CD14-positive monocyte (primary cell): ENCODE measurements around the gene CAMKK1. TPM values are rescaled to one million over a fixed set of nuclear protein-coding genes. Genes with fewer than 3 reads are reported as not detected.

Source experiments
- DNase-seq, 3 donors: peaks; one replicate each; pipeline ENCODE4 v3.0.0-alpha.2; 2011 to 2022
- H2AFZ ChIP-seq: 2 replicates; pipeline ENCODE4 v1.6.0; 2012; ENCODE audit warnings: mild to moderate bottlenecking, low read depth, low read length, inconsistent platforms; ENCODE audit not compliant: insufficient read depth, poor library complexity, severe bottlenecking
- H3K27ac ChIP-seq, 2 donors: 1 replicate in 1 of 2; 2 replicates in 1 of 2; pipeline ENCODE4 v1.5.1; 2012 to 2013; ENCODE audit warnings: low read length in 2 of 2, control low read depth in 1 of 2, inconsistent platforms in 1 of 2, low read depth in 1 of 2, mild to moderate bottlenecking in 1 of 2
- H3K27me3 ChIP-seq, 2 donors: one replicate each; pipeline versions ENCODE4 v1.6.0 to v1.6.1; 2011 to 2013; ENCODE audit warnings: low read length in 2 of 2; ENCODE audit not compliant: control insufficient read depth in 2 of 2, insufficient read depth in 2 of 2
- H3K36me3 ChIP-seq, 2 donors: replicated peaks in 1 of 2; 1 replicate in 1 of 2; 2 replicates in 1 of 2; pipeline versions ENCODE4 v1.5.1 to v1.6.1; 2012 to 2013; ENCODE audit warnings: low read length in 2 of 2, control low read depth in 1 of 2, inconsistent platforms in 1 of 2, mild to moderate bottlenecking in 1 of 2; ENCODE audit not compliant: insufficient read depth in 2 of 2, control insufficient read depth in 1 of 2
- H3K4me1 ChIP-seq, 2 donors: 1 replicate in 1 of 2; 2 replicates in 1 of 2; pipeline versions ENCODE4 v1.5.1 to v1.6.1; 2012 to 2013; ENCODE audit warnings: low read length in 2 of 2, control low read depth in 1 of 2, inconsistent platforms in 1 of 2, mild to moderate bottlenecking in 1 of 2, moderate library complexity in 1 of 2; ENCODE audit not compliant: insufficient read depth in 2 of 2, control insufficient read depth in 1 of 2
- H3K4me2 ChIP-seq: replicated peaks from 2 replicates; pipeline ENCODE3; 2012; ENCODE audit warnings: low read length, moderate library complexity, mild to moderate bottlenecking; ENCODE audit not compliant: poor library complexity, severe bottlenecking; ENCODE audit errors: extremely low read depth
- H3K4me3 ChIP-seq, 3 experiments: fragments of 200-600 bp in 1 of 3; sonication (generic) in 1 of 3; replicated peaks in 1 of 3; 1 replicate in 2 of 3; 2 replicates in 1 of 3; pipeline ENCODE4 v1.5.1; 2011 to 2013; ENCODE audit warnings: low read length in 3 of 3, mild to moderate bottlenecking in 3 of 3, control low read depth in 2 of 3, low read depth in 2 of 3, inconsistent platforms in 1 of 3, moderate library complexity in 1 of 3
- H3K79me2 ChIP-seq: 2 replicates; pipeline ENCODE4 v1.6.0; 2012; ENCODE audit warnings: mild to moderate bottlenecking, control low read depth, inconsistent platforms, low read length, moderate library complexity; ENCODE audit not compliant: insufficient read depth
- H3K9ac ChIP-seq: 2 replicates; pipeline ENCODE4 v1.6.0; 2017; ENCODE audit warnings: low read length, mild to moderate bottlenecking; ENCODE audit not compliant: insufficient read depth, poor library complexity, severe bottlenecking
- H3K9me3 ChIP-seq, 2 donors: replicated peaks in 1 of 2; 1 replicate in 1 of 2; 2 replicates in 1 of 2; pipeline versions ENCODE4 v1.5.1 to v1.6.1; 2012 to 2013; ENCODE audit warnings: low read length in 2 of 2, control low read depth in 1 of 2; ENCODE audit not compliant: control insufficient read depth in 1 of 2, insufficient read depth in 1 of 2
- H4K20me1 ChIP-seq: 2 replicates; pipeline ENCODE4 v1.6.0; 2012; ENCODE audit warnings: mild to moderate bottlenecking, low read length, control low read depth, moderate library complexity; ENCODE audit not compliant: insufficient read depth
- H3K27ac Mint-ChIP-seq, 7 donors: one replicate each; pipeline ENCODE4 v1.8.0; 2020; ENCODE audit warnings: mild to moderate bottlenecking in 7 of 7, mixed read lengths in 7 of 7, moderate library complexity in 6 of 7, inconsistent platforms in 2 of 7
- H3K27me3 Mint-ChIP-seq, 3 donors: one replicate each; pipeline ENCODE4 v1.8.0; 2021 to 2022; ENCODE audit warnings: low read depth in 3 of 3, mild to moderate bottlenecking in 3 of 3, mixed read lengths in 3 of 3, moderate library complexity in 3 of 3, inconsistent platforms in 1 of 3
- H3K36me3 Mint-ChIP-seq, 2 donors: one replicate each; pipeline ENCODE4 v1.8.0; 2020; ENCODE audit warnings: mixed read lengths in 2 of 2, inconsistent platforms in 1 of 2, mild to moderate bottlenecking in 1 of 2
- H3K4me1 Mint-ChIP-seq: one replicate; pipeline ENCODE4 v1.8.0; 2020; ENCODE audit warnings: mild to moderate bottlenecking, mixed read lengths
- H3K4me3 Mint-ChIP-seq, 2 donors: one replicate each; pipeline ENCODE4 v1.8.0; 2020; ENCODE audit warnings: mild to moderate bottlenecking in 2 of 2, mixed read lengths in 2 of 2, moderate library complexity in 1 of 2
- H3K9me3 Mint-ChIP-seq, 7 donors: one replicate each; pipeline ENCODE4 v1.8.0; 2020 to 2022; ENCODE audit warnings: mixed read lengths in 7 of 7, mild to moderate bottlenecking in 6 of 7, moderate library complexity in 6 of 7, inconsistent platforms in 2 of 7
- WGBS: methylation state at CpG from one replicate; pipeline ENCODE4 v1.1.5; 2013; ENCODE audit warnings: missing lambda C conversion rate; ENCODE audit not compliant: insufficient coverage; 5-methylcytosine and 5-hydroxymethylcytosine counted together
- intact Hi-C, 2 donors: fragments of 100-400 bp; cut with micrococcal nuclease; formaldehyde crosslinking; loops; one replicate each; pipeline versions ENCODE4 v1.15.0 to v1.15.1; 2023
- polyA plus RNA-seq, 3 donors: library from polyadenylated mRNA; depleted of rRNA in 1 of 3; unstranded in 2 of 3; stranded (reverse) in 1 of 3; fragments of 300-500 nt in 2 of 3; fragments of >200 nt in 1 of 3; fragmentation: Illumina TruSeq in 2 of 3; gene quantifications; 1 replicate in 2 of 3; 2 replicates in 1 of 3; pipeline ENCODE4 v1.2.3, GENCODE V29; 2012 to 2021
- TF ChIP-seq, protein P1 (sequence below): fragments of 200-600 bp; IDR thresholded peaks from one replicate; pipeline ENCODE4 v1.8.0; 2022; ENCODE audit warnings: antibody characterized with exemption, mild to moderate bottlenecking

Gene CAMKK1
- polyA plus RNA-seq, 3 donors = 0.74 to 24.1 (median 1.5) TPM

DNA sequence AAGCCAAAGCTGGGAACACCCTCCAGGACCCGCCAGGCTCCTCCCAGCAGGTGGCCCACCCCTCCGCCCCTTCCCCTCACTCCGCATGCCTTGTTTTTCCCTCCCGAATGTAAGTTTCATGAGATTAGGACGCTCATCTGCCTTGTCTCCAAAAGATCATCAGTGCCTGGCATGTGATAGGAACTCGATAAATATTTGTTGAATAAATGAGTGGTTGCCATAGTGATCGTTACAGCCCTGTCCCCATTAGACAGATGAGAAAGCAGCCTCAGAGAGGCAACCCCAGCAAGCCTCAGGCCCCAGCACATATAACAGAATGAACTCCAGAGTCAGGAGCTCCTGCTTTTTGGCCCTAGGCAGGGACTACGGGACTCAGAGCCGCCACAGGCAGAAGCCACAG, 5.0 kb downstream of the CAMKK1 start:
- peaks cover 56% of the 10 kb centered on the region for H3K4me1 Mint-ChIP-seq
- Histone ChIP-seq H3K4me2 (peak overlapping the region; percentile 62), H3K9me3 (no peaks in the 10 kb centered on the region), H3K4me1 (peaks cover 59 to 76% of the 10 kb centered on the region in 2 donors), H4K20me1 (no peaks in the 10 kb centered on the region), H3K27me3 (no peaks in the 10 kb centered on the region), H3K79me2 (no peaks in the 10 kb centered on the region), H2AFZ (no peak overlapping the region), H3K36me3 (peaks cover 10 to 17% of the 10 kb centered on the region in 2 donors), H3K27ac (peak overlapping the region in 1 of 2 donors; percentile 76), H3K4me3 (peak overlapping the region in 1 of 3 experiments; percentile 67), H3K9ac (peak overlapping the region; percentile 40)
- H3K27ac Mint-ChIP-seq = peak overlapping the region in 5 of 7 donors; percentile 7 to 97 (median 35)
- WGBS = 89% methylated on average over 3 of the region's 9 CpGs
- TF ChIP-seq, protein P1, sequence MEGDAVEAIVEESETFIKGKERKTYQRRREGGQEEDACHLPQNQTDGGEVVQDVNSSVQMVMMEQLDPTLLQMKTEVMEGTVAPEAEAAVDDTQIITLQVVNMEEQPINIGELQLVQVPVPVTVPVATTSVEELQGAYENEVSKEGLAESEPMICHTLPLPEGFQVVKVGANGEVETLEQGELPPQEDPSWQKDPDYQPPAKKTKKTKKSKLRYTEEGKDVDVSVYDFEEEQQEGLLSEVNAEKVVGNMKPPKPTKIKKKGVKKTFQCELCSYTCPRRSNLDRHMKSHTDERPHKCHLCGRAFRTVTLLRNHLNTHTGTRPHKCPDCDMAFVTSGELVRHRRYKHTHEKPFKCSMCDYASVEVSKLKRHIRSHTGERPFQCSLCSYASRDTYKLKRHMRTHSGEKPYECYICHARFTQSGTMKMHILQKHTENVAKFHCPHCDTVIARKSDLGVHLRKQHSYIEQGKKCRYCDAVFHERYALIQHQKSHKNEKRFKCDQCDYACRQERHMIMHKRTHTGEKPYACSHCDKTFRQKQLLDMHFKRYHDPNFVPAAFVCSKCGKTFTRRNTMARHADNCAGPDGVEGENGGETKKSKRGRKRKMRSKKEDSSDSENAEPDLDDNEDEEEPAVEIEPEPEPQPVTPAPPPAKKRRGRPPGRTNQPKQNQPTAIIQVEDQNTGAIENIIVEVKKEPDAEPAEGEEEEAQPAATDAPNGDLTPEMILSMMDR = no peak
- H3K9me3 Mint-ChIP-seq = peaks cover 0 to 2% (median 0%) of the 10 kb centered on the region in 7 donors
- H3K27me3 Mint-ChIP-seq = peaks cover 8 to 21% (median 9%) of the 10 kb centered on the region in 3 donors
- peak overlapping the region in 1 of 2 donors; percentile 31 for H3K4me3 Mint-ChIP-seq
- DNase-seq = no peak
- intact Hi-C loops = no loop called here
- peaks cover 35 to 36% of the 10 kb centered on the region in 2 donors for H3K36me3 Mint-ChIP-seq

- TF ChIP-seq, protein P1 = no peak
- Histone ChIP-seq H3K9ac (peak overlapping the region; percentile 40), H4K20me1 (no peaks in the 10 kb centered on the region), H3K4me1 (peaks cover 59 to 72% of the 10 kb centered on the region in 2 donors), H3K27me3 (no peaks in the 10 kb centered on the region), H3K27ac (peak overlapping the region; percentile 66 to 76), H3K4me3 (peak overlapping the region in 1 of 3 experiments; percentile 67), H3K36me3 (peaks cover 11 to 17% of the 10 kb centered on the region in 2 donors), H3K79me2 (no peaks in the 10 kb centered on the region), H3K4me2 (peak overlapping the region; percentile 62), H3K9me3 (no peaks in the 10 kb centered on the region), H2AFZ (no peak overlapping the region)
- peaks cover 56% of the 10 kb centered on the region for H3K4me1 Mint-ChIP-seq
- WGBS = 100% methylated on average over 1 of the region's 2 CpGs
- peak overlapping the region; percentile 81 to 97 (median 90) for H3K27ac Mint-ChIP-seq
- H3K4me3 Mint-ChIP-seq = peak overlapping the region; percentile 62 to 90
- H3K36me3 Mint-ChIP-seq = peaks cover 36 to 39% of the 10 kb centered on the region in 2 donors
- H3K27me3 Mint-ChIP-seq = peaks cover 8 to 21% (median 9%) of the 10 kb centered on the region in 3 donors
- intact Hi-C loops = no loop called here
- no peak for DNase-seq
- H3K9me3 Mint-ChIP-seq = peaks cover 0 to 2% (median 0%) of the 10 kb centered on the region in 7 donors
Observed at GRCh38 chr17:3887394-3887793, 5.5 kb downstream of the CAMKK1 start.
